ENCODE results near the gene UQCR10. TPM values are rescaled to one million over a fixed set of nuclear protein-coding genes. Genes with fewer than 3 reads are reported as not detected.

The UQCR10 gene
- total RNA-seq, 1 donor from 2014 or later = 120 TPM

GRCh38 chr22:29814003-29814402 is 46.8 kb downstream of the UQCR10 start:
- H3K9me3 Mint-ChIP-seq (ENCODE audit: low read depth) = no peaks in the 10 kb centered on the region
- H3K36me3 Mint-ChIP-seq (ENCODE audit: insufficient read depth) = peaks cover 22% of the 10 kb centered on the region
- H3K4me3 Mint-ChIP-seq (ENCODE audit: low read depth) = no peak overlapping the region
- H3K27ac Mint-ChIP-seq = no peak overlapping the region
- no peak for DNase-seq (ENCODE audit: low spot score, unreplicated experiment)
- no peaks in the 10 kb centered on the region for H3K27me3 Mint-ChIP-seq
- TF ChIP-seq, protein P1, sequence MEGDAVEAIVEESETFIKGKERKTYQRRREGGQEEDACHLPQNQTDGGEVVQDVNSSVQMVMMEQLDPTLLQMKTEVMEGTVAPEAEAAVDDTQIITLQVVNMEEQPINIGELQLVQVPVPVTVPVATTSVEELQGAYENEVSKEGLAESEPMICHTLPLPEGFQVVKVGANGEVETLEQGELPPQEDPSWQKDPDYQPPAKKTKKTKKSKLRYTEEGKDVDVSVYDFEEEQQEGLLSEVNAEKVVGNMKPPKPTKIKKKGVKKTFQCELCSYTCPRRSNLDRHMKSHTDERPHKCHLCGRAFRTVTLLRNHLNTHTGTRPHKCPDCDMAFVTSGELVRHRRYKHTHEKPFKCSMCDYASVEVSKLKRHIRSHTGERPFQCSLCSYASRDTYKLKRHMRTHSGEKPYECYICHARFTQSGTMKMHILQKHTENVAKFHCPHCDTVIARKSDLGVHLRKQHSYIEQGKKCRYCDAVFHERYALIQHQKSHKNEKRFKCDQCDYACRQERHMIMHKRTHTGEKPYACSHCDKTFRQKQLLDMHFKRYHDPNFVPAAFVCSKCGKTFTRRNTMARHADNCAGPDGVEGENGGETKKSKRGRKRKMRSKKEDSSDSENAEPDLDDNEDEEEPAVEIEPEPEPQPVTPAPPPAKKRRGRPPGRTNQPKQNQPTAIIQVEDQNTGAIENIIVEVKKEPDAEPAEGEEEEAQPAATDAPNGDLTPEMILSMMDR (IDR thresholded peaks at IDR 0.05; ENCODE audit: unreplicated experiment) = no peak
- H3K4me1 Mint-ChIP-seq (ENCODE audit: low read depth) = peaks cover 7% of the 10 kb centered on the region

GRCh38 chr22:29815580-29815979 is 48.4 kb downstream of the UQCR10 start:
- no peak overlapping the region for H3K27ac Mint-ChIP-seq

GRCh38 chr22:29816128-29816527 is 49.0 kb downstream of the UQCR10 start:
- no peaks in the 10 kb centered on the region for H3K9me3 Mint-ChIP-seq (ENCODE audit: low read depth)
- peaks cover 7% of the 10 kb centered on the region for H3K4me1 Mint-ChIP-seq (ENCODE audit: low read depth)
- TF ChIP-seq, protein P1 (IDR thresholded peaks at IDR 0.05; ENCODE audit: unreplicated experiment) = no peak
- no peak overlapping the region for H3K4me3 Mint-ChIP-seq (ENCODE audit: low read depth)
- H3K27ac Mint-ChIP-seq = no peak overlapping the region
- no peaks in the 10 kb centered on the region for H3K27me3 Mint-ChIP-seq
- peaks cover 23% of the 10 kb centered on the region for H3K36me3 Mint-ChIP-seq (ENCODE audit: insufficient read depth)
- no peak for DNase-seq (ENCODE audit: low spot score, unreplicated experiment)

More at GRCh38 chr22:29815580-29815979, 48.4 kb downstream of the UQCR10 start:
- H3K9me3 Mint-ChIP-seq (ENCODE audit: low read depth) = no peaks in the 10 kb centered on the region
- TF ChIP-seq, protein P1 (IDR thresholded peaks at IDR 0.05; ENCODE audit: unreplicated experiment) = no peak
- H3K27me3 Mint-ChIP-seq = no peaks in the 10 kb centered on the region
- no peak overlapping the region for H3K4me3 Mint-ChIP-seq (ENCODE audit: low read depth)
- H3K36me3 Mint-ChIP-seq (ENCODE audit: insufficient read depth) = peaks cover 23% of the 10 kb centered on the region
- peaks cover 7% of the 10 kb centered on the region for H3K4me1 Mint-ChIP-seq (ENCODE audit: low read depth)
- DNase-seq (ENCODE audit: low spot score, unreplicated experiment) = no peak

- Mint-ChIP-seq H3K4me1 (ENCODE audit: low read depth) (peaks cover 7% of the 10 kb centered on the region), H3K36me3 (ENCODE audit: insufficient read depth) (peaks cover 25% of the 10 kb centered on the region), H3K27ac (no peak overlapping the region), H3K4me3 (ENCODE audit: low read depth) (no peak overlapping the region), H3K9me3 (ENCODE audit: low read depth) (no peaks in the 10 kb centered on the region), H3K27me3 (no peaks in the 10 kb centered on the region)
- TF ChIP-seq, protein P1 (IDR thresholded peaks at IDR 0.05; ENCODE audit: unreplicated experiment) = no peak
- DNase-seq (ENCODE audit: low spot score, unreplicated experiment) = no peak
These were observed 49.4 kb downstream of the UQCR10 start for GRCh38 chr22:29816539-29816938.

- DNase-seq (ENCODE audit: low spot score, unreplicated experiment) = no peak
- Mint-ChIP-seq H3K27ac (no peak overlapping the region), H3K27me3 (no peaks in the 10 kb centered on the region), H3K36me3 (ENCODE audit: insufficient read depth) (peaks cover 22% of the 10 kb centered on the region), H3K4me3 (ENCODE audit: low read depth) (no peak overlapping the region), H3K9me3 (ENCODE audit: low read depth) (no peaks in the 10 kb centered on the region), H3K4me1 (ENCODE audit: low read depth) (peaks cover 5% of the 10 kb centered on the region)
- TF ChIP-seq, protein P1 (IDR thresholded peaks at IDR 0.05; ENCODE audit: unreplicated experiment) = no peak
These were observed 49.8 kb downstream of the UQCR10 start for GRCh38 chr22:29816980-29817379.
